ENCODE data around the gene HDGFL3.

HDGFL3 gene

DNA sequence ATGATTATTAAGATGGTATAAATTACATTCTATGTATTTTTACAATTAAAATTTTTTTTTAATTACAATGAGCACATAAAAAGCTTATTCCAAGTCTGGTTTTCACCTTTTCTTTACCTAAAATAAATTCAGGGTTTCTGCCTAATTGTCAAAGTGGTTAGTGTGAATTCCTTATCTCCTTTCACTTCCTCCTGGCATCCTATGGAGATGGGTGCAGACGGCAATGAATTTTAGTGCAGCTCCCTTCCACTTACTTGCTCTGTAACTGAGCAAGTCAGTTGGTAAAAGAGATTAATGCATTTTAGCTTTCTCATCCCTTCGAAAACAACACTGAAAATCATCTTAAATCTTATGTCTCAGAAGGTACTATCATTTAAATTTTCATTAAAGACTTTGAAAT is 13.1 kb downstream of the HDGFL3 start:
- H3K4me3 ChIP-seq (ENCODE audit: low read length) = no peak overlapping the region
- TF ChIP-seq CTCF (conservative IDR thresholded peaks at IDR 0.05; ENCODE audit: low read length) = no peak
- DNase-seq (ENCODE audit: low read depth) = no peak

- no peak for DNase-seq (ENCODE audit: low read depth)
Measured at GRCh38 chr15:83193721-83194120, 13.9 kb downstream of the HDGFL3 start.

GRCh38 chr15:83192742-83193141 is 14.9 kb downstream of the HDGFL3 start:
- DNase-seq (ENCODE audit: low read depth) = no peak
- TF ChIP-seq CTCF (conservative IDR thresholded peaks at IDR 0.05; ENCODE audit: low read length) = no peak

More at GRCh38 chr15:83193721-83194120, 13.9 kb downstream of the HDGFL3 start:
- H3K4me3 ChIP-seq (ENCODE audit: low read length) = no peak overlapping the region
- TF ChIP-seq CTCF (conservative IDR thresholded peaks at IDR 0.05; ENCODE audit: low read length) = no peak

GRCh38 chr15:83190450-83190849 is 17.2 kb downstream of the HDGFL3 start:
- H3K4me3 ChIP-seq (ENCODE audit: low read length) = no peak overlapping the region
- TF ChIP-seq CTCF (conservative IDR thresholded peaks at IDR 0.05; ENCODE audit: low read length) = no peak
- no peak for DNase-seq (ENCODE audit: low read depth)

More at GRCh38 chr15:83192742-83193141, 14.9 kb downstream of the HDGFL3 start:
- H3K4me3 ChIP-seq (ENCODE audit: low read length) = no peak overlapping the region

GRCh38 chr15:83185561-83185960 is 22.1 kb downstream of the HDGFL3 start:
- no peak for DNase-seq (ENCODE audit: low read depth)

DNA sequence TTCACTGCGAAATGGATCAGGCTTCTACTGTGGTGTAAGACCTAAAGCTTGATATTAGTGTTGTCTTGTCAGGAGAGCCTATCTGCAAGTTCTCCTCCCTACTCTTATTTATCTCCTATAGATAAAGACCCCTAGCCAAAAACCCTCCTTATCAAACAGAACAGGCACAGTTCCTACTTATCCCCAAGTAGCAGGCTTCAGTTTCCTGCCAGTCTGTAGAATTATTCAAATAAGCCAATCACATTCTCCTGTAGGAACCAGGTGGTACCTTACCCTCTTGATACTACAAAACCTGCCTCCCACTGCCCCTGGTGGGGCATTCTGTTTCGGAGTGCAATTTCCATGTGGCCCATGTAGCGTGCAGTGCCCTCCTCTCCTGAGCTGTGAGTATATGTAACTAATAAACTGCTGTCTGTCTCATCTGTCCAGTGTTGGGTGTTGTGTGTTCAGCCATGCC is 28.7 kb downstream of the HDGFL3 start:
- DNase-seq (ENCODE audit: low read depth) = no peak
- TF ChIP-seq CTCF (conservative IDR thresholded peaks at IDR 0.05; ENCODE audit: low read length) = no peak

More at GRCh38 chr15:83185561-83185960, 22.1 kb downstream of the HDGFL3 start:
- TF ChIP-seq CTCF (conservative IDR thresholded peaks at IDR 0.05; ENCODE audit: low read length) = no peak
- no peak overlapping the region for H3K4me3 ChIP-seq (ENCODE audit: low read length)

DNA sequence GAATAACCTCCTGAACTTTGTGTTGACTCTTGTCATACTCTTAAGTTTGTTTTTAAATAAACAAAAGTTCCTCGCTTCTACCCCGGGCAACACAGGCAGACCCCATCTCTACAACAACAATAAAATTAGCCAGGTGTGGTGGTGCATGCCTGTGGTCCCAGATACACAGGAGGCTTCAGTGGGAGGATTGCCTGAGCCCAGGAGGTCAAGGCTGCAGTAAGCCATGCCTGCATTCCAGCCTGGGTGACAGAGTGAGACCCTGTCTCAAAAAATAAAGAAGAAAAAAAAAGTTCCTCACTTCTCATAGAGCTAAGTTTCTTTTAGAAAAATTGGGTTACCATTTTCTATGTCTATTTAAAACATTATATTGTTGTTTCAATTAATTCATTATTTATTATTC is 29.2 kb downstream of the HDGFL3 start:
- DNase-seq (ENCODE audit: low read depth) = no peak
- no peak for TF ChIP-seq CTCF (conservative IDR thresholded peaks at IDR 0.05; ENCODE audit: low read length)
- no peak overlapping the region for H3K4me3 ChIP-seq (ENCODE audit: low read length)

More for the DNA sequence above, 28.7 kb downstream of the HDGFL3 start:
- no peak overlapping the region for H3K4me3 ChIP-seq (ENCODE audit: low read length)
